Spleen (tissue), 11 donors: ENCODE results near the gene MUSK. TPM values are rescaled to one million over a fixed set of nuclear protein-coding genes. Genes with fewer than 3 reads are reported as not detected.

Experiments
- DNase-seq: peaks from one replicate; pipeline ENCODE4 v3.0.0-alpha.2; 2020
- H3K27ac ChIP-seq, 8 donors: fragments of 200-600 bp; sonication (generic) in 7 of 8; 1 replicate in 4 of 8; 2 replicates in 4 of 8; pipeline versions ENCODE4 v1.5.0 to v1.8.0; 2016 to 2021; ENCODE audit warnings: inconsistent platforms in 4 of 8, mild to moderate bottlenecking in 4 of 8, moderate library complexity in 1 of 8
- H3K27me3 ChIP-seq, 7 donors: fragments of 200-600 bp; sonication (generic) in 6 of 7; replicated peaks in 1 of 7; 1 replicate in 4 of 7; 2 replicates in 3 of 7; pipeline versions ENCODE4 v1.5.0 to v1.8.0; 2016 to 2021; ENCODE audit warnings: inconsistent platforms in 3 of 7, mild to moderate bottlenecking in 1 of 7
- H3K36me3 ChIP-seq, 6 donors: fragments of 200-600 bp; sonication (generic) in 5 of 6; 1 replicate in 4 of 6; 2 replicates in 2 of 6; pipeline versions ENCODE4 v1.5.0 to v1.8.0; 2016 to 2021; ENCODE audit warnings: inconsistent platforms in 2 of 6
- H3K4me1 ChIP-seq, 6 donors: fragments of 200-600 bp; sonication (generic) in 5 of 6; 1 replicate in 3 of 6; 2 replicates in 3 of 6; pipeline versions ENCODE4 v1.5.0 to v1.8.0; 2016 to 2021; ENCODE audit warnings: inconsistent platforms in 3 of 6
- H3K4me3 ChIP-seq, 8 donors: fragments of 200-600 bp; sonication (generic) in 7 of 8; 1 replicate in 4 of 8; 2 replicates in 4 of 8; pipeline versions ENCODE4 v1.5.0 to v1.8.0; 2016 to 2021; ENCODE audit warnings: inconsistent platforms in 4 of 8, mild to moderate bottlenecking in 4 of 8, moderate library complexity in 2 of 8
- H3K9me3 ChIP-seq, 8 donors: fragments of 200-600 bp; sonication (generic) in 7 of 8; 1 replicate in 4 of 8; 2 replicates in 4 of 8; pipeline versions ENCODE4 v1.5.0 to v1.8.0; 2016 to 2021; ENCODE audit warnings: inconsistent platforms in 4 of 8
- POLR2A ChIP-seq, 3 donors: fragments of 450-650 bp; IDR thresholded peaks; one replicate each; pipeline ENCODE4 v1.5.1; 2017; ENCODE audit warnings: antibody characterized with exemption in 3 of 3, mild to moderate bottlenecking in 1 of 3
- POLR2AphosphoS5 ChIP-seq, 3 donors: sonication (generic); formaldehyde crosslinking; IDR thresholded peaks; one replicate each; pipeline ENCODE4 v1.5.1; 2017; ENCODE audit warnings: antibody characterized with exemption in 3 of 3
- WGBS, 5 donors: extraction: QIAGEN DNeasy Blood & Tissue Kit in 3 of 5; methylation state at CpG; one replicate each; pipeline versions ENCODE4 v1.1.5 to v1.1.7; 2013 to 2018; 5-methylcytosine and 5-hydroxymethylcytosine counted together
- intact Hi-C: fragments of 100-400 bp; cut with DNase I; formaldehyde crosslinking; loops from one replicate; pipeline ENCODE4 v1.15.0; 2023; ENCODE audit warnings: low total_unique reads
- polyA plus RNA-seq, 3 donors: library from polyadenylated mRNA; stranded (reverse); fragments of 200-250 nt; gene quantifications; one replicate each; pipeline ENCODE4 v1.2.1, GENCODE V29; 2013
- total RNA-seq, 7 donors: library from RNA; depleted of rRNA in 3 of 7; stranded (reverse); fragments of >200 nt in 3 of 7; fragmentation: NEBNext Ultra II Directional in 4 of 7; extraction: Animal tissue kit (Norgen Biotek cat#: 25700) in 4 of 7; gene quantifications; one replicate each; pipeline versions ENCODE4 v1.1.0 to v1.2.1, GENCODE V29; 2016 to 2021
- TF ChIP-seq, protein P1 (sequence below), 11 experiments: fragments of 200-600 bp in 7 of 11; fragments of 450-650 bp in 4 of 11; sonication (generic) in 4 of 11; IDR thresholded peaks in 8 of 11; conservative IDR thresholded peaks in 3 of 11; 1 replicate in 7 of 11; 2 replicates in 4 of 11; pipeline versions ENCODE4 v1.4.0 to v1.8.0; 2016 to 2021; ENCODE audit warnings: antibody characterized with exemption in 11 of 11, inconsistent platforms in 4 of 11, mild to moderate bottlenecking in 1 of 11
- donor health status: healthy with polysubstance abuse.
- donor health status: DM: no; HTN: no; CAD: no; lungs with moderate emphysema.
- donor health status: DM: no; HTN: no; CAD: no.
- donor health status: Bipolar disorder and iron deficiency.
- donor health status: healthy.
- donor health status: DM: no; HTN: no; CAD: no.
- donor health status: DM: yes; HTN: yes; CAD: no.

Gene MUSK
- total and polyA plus RNA-seq, 10 donors, result 0.03 to 0.94 (median 0.12) TPM; not detected in 4

DNA sequence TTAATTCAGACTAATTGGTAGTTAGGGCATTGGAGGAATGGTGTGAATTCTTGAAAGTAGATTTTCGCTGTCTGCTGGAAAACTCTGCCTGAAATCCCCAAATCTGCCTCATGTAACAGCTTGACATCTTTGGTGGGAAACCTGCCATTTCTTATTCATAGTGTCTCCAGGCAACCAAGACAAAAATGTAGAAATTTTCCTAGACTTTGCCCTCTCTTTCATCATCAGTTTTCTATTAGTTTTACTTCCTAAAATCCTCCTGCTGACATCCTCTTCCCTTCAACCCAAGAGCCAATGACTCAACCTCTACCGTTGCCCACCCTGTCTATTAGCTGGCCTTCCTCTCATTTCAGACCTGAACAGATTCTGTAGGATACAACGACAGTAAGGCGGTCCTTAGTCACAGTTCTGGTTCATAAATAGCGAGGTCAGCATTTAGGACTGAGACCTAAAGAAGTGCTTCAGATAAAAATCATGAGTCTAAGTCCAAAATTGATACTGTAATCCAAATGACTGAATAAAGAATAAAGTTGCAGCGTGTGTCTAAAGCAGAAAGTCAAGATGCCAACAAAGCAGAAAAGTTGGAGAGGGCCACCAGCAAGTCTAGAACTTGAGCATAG, 133.9 kb downstream of the MUSK start:
- intact Hi-C loops, result no loop called here
- peaks cover 0 to 22% (median 0%) of the 10 kb centered on the region in 6 donors for H3K4me1 ChIP-seq
- H3K9me3 ChIP-seq, result no peaks in the 10 kb centered on the region
- H3K4me3 ChIP-seq, result no peak overlapping the region
- no peaks in the 10 kb centered on the region for H3K27me3 ChIP-seq
- no peaks in the 10 kb centered on the region for H3K36me3 ChIP-seq
- H3K27ac ChIP-seq, result no peak overlapping the region
- TF ChIP-seq, protein P1, sequence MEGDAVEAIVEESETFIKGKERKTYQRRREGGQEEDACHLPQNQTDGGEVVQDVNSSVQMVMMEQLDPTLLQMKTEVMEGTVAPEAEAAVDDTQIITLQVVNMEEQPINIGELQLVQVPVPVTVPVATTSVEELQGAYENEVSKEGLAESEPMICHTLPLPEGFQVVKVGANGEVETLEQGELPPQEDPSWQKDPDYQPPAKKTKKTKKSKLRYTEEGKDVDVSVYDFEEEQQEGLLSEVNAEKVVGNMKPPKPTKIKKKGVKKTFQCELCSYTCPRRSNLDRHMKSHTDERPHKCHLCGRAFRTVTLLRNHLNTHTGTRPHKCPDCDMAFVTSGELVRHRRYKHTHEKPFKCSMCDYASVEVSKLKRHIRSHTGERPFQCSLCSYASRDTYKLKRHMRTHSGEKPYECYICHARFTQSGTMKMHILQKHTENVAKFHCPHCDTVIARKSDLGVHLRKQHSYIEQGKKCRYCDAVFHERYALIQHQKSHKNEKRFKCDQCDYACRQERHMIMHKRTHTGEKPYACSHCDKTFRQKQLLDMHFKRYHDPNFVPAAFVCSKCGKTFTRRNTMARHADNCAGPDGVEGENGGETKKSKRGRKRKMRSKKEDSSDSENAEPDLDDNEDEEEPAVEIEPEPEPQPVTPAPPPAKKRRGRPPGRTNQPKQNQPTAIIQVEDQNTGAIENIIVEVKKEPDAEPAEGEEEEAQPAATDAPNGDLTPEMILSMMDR (IDR thresholded peaks at IDR 0.05 in 8 of 11, conservative IDR thresholded peaks at IDR 0.05 in 3 of 11), result no peak
- TF ChIP-seq POLR2A (IDR thresholded peaks at IDR 0.05) (no peak), POLR2AphosphoS5 (IDR thresholded peaks at IDR 0.05) (no peak)
- 67 to 81% (median 70%) methylated on average over 6 of the region's 6 CpGs for WGBS, 5 donors
- no peak for DNase-seq

DNA sequence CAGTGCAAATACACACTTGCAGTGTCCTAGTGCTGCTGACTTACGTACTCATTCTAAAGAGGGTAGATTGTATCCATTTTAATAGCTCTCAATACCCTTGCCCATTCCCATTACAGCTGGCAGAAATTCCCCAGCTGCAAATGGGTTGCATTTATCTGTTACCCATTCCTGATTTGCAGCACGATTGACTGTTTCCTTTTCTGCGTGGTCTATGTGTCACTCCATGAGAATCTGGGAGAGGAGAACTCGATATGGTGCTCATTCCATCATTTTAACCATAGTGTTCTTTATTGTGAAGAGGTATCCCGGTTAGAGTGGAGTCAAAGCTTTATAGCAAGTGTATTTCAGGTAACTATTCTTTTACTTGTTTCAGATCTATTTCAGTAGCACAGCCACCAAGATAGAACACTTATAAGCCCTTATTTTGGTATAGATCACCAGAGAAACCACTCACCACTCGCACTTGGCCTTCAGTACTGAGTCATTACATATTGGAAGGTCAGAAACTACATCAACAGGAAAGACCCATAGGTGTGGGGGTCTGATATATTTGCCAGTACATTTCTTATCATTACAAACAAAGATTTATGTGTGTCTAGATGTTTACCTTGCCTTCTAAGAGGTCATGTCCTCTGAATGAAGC, 139.5 kb downstream of the MUSK start:
- intact Hi-C loops, result no loop called here
- no peaks in the 10 kb centered on the region for H3K9me3 ChIP-seq
- H3K36me3 ChIP-seq, result no peaks in the 10 kb centered on the region
- no peak for DNase-seq
- no peaks in the 10 kb centered on the region for H3K27me3 ChIP-seq
- TF ChIP-seq POLR2AphosphoS5 (IDR thresholded peaks at IDR 0.05) (no peak), POLR2A (IDR thresholded peaks at IDR 0.05) (no peak)
- TF ChIP-seq, protein P1 (IDR thresholded peaks at IDR 0.05 in 8 of 11, conservative IDR thresholded peaks at IDR 0.05 in 3 of 11), result no peak
- H3K4me3 ChIP-seq, result no peak overlapping the region
- peaks cover 0 to 5% (median 0%) of the 10 kb centered on the region in 6 donors for H3K4me1 ChIP-seq
- H3K27ac ChIP-seq, result no peak overlapping the region
- 78 to 87% (median 81%) methylated on average over 6 of the region's 6 CpGs for WGBS, 5 donors

DNA sequence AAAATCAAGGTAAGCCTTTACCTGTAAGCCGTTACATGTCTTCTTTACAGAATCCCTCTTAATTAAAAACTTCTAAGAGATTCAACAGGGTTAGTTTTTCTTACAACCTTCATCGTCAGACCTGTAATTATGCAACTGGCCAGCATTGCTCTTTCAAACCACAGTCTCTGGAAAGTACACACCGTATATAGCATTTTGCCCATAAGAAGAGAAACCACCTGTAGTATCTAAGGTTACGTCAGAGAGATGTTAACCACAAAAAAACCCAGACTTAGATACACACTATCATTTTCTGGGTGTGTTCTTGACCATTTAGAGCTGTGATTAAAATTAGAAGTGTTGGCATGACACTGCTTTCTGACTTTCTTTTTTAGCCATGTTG, 140.0 kb downstream of the MUSK start:
- 52 to 63% (median 63%) methylated on average over 4 of the region's 4 CpGs for WGBS, 5 donors
- Histone ChIP-seq H3K27me3 (no peaks in the 10 kb centered on the region), H3K27ac (no peak overlapping the region), H3K9me3 (no peaks in the 10 kb centered on the region), H3K4me3 (no peak overlapping the region), H3K36me3 (no peaks in the 10 kb centered on the region), H3K4me1 (no peaks in the 10 kb centered on the region)
- DNase-seq, result no peak
- intact Hi-C loops, result no loop called here
- no peak for TF ChIP-seq POLR2A (IDR thresholded peaks at IDR 0.05)
- TF ChIP-seq POLR2AphosphoS5 (IDR thresholded peaks at IDR 0.05), result no peak
- TF ChIP-seq, protein P1 (IDR thresholded peaks at IDR 0.05 in 8 of 11, conservative IDR thresholded peaks at IDR 0.05 in 3 of 11), result no peak

DNA sequence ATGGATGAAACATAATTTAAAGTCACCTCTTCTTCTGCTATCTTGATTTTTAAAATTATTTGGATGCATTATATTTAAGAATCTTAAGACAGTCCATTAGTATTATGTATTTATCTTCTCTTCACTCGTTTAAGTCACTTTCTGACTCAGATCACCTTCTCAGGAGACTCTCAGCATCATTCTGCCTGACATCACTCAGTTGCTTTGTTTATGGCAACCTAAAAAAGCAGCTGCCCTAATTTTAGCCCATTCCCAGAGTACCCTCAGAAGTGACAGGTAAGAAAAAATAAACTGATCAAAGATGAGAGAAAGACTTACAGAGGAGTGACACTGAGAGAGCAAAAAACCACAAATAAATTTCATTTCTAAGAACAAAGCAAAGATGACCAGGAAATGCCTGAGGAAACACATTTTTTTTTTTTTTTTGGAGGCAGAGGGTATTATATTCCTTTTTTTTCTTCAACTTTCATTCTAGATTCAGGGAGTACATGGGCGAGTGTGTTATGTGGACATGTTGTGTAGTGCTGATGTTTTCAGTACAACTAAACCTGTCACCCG, 140.5 kb downstream of the MUSK start:
- H3K27me3 ChIP-seq, result no peaks in the 10 kb centered on the region
- no peak for DNase-seq
- H3K4me1 ChIP-seq, result no peaks in the 10 kb centered on the region
- TF ChIP-seq POLR2A (IDR thresholded peaks at IDR 0.05), result no peak
- no peak overlapping the region for H3K27ac ChIP-seq
- no peaks in the 10 kb centered on the region for H3K9me3 ChIP-seq
- intact Hi-C loops, result no loop called here
- H3K4me3 ChIP-seq, result no peak overlapping the region
- WGBS, 5 donors, result 76 to 87% (median 83%) methylated on average over 3 of the region's 3 CpGs
- H3K36me3 ChIP-seq, result no peaks in the 10 kb centered on the region
